Midbrain (tissue), 1 donor: Measurements from ENCODE around the gene USB1.
A peak's percentile ranks its signal among the peaks of the same experiment; 100 is the strongest.
"Not testable (repeated sequence)": the region's sequence is repeated elsewhere in the genome, so short reads cannot be mapped to it uniquely, and the experiment has no call there.

Experiments
- DNase-seq: peaks from one replicate; lab custom pipeline; 2025; lab: John Stamatoyannopoulos, UW

The USB1 gene

DNA sequence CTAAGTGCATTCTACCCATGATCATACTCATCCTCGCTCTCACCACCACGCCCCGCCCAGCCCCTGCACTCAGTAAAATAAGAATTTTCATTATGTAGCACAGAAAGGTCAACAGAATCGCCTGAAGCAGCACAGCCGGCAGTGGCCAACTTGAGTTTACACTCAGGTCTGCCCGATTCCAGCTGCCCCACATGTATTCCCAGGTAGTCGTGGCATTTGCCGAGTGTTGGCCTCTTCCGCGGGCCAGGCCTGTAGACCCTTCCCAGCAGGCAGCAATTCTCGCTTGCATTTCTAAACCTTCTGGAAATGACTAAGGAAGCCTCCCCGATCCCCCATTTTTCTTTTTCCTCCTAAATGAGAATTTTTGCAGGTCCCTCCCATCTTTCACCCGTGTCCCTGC, 30.9 kb upstream of the USB1 start:
- DNase-seq = no peak

DNA sequence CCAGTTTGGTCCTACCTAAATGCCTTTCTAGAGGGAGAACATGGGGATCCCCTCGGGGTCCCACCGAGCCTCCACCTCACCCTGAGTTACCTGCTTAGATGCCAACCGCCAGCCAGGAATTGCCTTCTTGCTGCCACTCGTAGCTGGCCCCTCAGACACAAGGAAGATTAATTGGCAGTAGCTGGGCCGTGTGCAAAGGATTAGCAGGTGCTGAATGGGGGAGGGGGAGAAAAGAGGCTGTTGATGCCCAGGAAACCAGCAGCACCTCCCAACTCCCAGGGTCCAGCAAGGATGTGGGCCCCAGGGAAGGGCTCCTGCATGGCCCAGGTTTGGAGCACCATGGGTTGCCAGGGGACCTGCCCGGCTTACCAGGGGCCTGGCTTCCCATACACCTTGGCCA, 30.2 kb upstream of the USB1 start, which contains the start of gene CNGB1:
Gene CNGB1, minus strand, starts transcription at position 159 of the 400 bp plus-strand sequence. CDS start 3,842 bp downstream, outside the sequence.
- no peak for DNase-seq

DNA sequence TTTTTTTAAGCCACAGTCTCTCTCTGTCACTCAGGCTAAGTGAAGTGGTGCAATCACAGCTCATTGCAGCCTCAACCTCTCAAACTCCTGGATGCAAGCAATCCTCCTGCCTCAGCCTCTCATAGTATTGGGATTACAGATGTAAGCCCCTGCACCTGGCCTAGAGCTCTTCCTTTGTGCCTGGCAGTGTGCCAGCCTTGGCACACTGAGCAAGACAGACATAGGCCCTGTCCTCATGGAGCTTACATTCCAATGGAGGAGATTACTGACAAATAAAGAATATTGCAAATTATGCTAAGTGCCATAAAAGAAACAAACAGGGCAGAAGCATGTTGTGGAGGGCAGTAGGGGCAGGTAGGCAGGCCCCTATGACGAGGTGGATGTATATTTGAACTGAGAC, 29.4 kb upstream of the USB1 start:
- DNase-seq = no peak

DNA sequence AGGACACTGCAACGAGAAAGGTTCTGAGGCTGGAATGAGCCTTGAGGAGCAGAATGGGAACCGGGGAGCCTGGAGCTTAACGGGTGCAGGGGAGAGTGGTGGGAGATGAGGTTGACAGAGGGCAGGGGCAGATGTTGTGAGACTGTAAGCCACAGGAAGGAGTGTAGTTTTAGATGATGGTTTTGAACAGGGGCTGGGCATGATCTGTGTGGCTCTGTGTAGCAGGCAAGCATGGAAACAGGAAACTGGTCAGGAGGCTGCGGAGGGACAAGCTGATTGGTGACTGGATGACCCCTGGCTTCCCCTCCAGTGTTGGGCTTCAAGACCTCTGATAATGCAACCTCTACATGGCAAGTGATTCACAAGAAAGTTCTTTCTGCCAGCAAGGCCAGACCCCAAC, 28.9 kb upstream of the USB1 start:
- no peak for DNase-seq

DNA sequence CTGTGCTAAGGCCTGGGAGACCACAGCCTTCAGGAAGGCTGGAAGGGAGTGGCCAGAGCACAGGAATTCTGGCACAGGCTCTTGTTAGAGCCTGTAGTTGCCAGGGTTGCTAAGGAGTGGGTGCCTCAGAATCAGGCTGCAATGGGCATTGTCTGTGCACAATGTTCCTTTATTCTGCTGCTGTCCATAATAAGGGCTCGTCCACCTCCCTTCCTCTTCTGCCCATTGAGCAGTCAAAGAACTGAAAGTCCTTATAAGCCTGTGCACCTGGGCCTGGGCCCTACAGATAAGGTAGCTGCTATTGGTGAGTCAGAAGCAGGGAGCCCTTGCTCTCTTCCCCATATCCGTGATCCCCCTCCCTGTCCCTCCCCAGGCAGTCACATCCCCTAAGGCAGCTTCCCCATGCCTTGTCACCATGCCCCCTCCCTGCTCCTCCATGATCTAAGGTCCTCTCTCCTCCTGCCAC, 24.8 kb upstream of the USB1 start:
- DNase-seq = peak; percentile 70

DNA sequence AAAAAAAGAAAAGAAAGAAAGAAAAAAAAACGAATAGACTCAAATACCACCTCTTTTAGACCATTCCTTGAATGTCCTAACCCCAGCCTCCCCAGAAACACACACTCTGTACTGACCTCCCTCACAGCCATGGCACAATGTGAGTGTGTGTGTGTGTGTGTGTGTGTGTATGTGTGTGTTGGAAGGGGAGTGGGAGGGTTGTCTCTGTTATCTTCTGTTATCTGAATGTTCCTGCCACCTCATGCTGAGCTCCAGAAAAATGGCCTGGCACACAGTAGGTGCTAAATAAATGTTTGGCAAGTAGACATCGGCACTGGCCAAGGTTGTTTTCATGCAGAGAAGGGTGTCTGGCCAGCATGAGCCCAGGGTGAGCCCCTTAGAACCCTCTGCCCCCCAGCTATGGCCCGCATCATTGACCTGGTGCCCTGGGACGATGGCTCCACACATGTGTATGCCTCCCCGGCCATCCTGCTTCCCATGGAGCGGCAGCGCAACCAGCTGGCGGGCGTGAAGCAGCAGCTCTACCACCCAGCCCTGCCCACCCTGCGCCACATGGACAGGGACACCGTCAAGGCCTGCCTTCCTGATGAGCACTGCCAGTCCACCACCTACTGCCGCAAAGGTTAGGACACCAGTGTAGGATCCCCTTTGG, 23.7 kb upstream of the USB1 start:
- DNase-seq = no peak

DNA sequence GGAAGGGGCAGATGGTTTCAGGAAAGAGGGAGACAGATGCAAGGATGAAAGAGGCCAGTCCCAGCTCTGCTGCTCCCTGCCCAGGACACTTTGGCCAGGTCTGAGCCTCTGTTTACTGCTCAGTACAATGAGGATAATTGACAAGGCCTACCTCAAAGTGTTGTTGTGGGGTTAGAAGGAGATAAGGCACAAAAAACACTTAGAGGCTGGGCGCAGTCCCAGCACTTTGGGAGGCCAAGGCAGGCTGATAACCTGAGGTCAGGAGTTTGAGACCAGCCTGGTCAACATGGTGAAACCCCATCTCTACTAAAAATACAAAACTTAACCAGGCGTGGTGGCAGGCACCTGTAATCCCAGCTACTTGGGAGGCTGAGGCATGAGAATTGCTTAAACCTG, 23.1 kb upstream of the USB1 start:
- not testable (repeated sequence) for DNase-seq

DNA sequence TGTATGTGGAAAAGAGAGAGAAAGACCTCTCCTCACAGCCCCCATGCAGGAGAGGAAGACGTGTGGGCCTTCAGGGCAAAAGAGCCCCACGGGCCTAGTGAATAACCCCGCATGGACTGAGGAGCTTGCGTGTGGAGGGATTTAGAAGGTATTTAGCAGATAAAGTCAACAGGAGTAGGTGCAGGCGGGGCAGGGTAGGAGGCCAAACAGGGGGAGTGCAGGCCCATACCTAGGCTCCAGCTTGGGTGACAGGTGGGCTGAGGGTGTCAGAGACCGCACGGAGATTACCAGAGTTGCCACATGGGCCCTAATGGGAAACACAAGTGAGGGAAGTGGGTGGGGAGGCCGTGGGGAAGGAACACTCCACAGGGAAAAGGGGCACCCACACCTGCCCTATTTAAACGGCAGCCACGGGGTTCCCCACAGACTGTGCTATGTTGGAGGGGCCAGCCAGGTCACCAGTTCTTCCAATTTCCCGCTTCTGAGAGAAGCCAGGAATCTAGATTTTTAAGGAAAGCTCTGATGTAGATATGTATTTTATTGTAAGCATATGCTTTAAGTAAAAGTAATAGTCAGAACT, 22.1 kb upstream of the USB1 start:
- DNase-seq = no peak

DNA sequence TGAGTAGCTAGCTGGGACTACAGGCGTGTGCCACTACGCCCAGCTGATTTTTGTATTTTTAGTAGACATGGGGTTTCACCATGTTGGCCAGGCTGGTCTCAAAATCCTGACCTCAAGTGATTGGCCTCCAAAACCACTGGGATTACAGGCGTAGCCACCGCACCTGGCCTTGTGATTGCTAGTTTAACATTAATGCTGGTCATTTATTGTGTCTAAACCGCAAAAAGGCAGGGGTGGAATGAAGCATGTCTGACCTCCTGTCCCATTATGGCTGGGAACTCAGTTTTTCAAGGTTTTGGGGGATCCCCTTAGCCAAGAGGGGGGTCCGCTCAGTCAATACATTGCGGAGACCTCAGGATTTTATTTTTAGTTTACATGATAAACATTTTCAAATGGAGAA, 19.6 kb upstream of the USB1 start:
- no peak for DNase-seq

DNA sequence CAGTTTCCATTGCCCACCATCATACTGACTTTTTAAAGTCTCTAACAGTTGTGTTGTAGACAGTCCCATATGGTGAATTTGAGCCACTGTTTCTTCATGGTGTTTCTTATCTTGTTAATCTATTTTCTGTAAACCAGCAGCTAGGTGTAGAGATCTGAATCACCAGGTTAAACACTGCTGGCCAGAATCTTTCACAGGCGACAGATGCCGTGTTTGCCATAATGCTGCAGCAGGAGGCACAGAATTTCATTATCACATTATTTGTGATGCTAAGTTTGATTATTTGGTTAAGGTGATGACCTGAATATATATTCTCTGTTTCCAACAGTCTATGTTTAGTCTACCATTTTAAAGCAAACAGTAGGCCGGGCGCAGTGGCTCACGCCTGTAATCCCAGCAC, 18.8 kb upstream of the USB1 start:
- DNase-seq = no peak

DNA sequence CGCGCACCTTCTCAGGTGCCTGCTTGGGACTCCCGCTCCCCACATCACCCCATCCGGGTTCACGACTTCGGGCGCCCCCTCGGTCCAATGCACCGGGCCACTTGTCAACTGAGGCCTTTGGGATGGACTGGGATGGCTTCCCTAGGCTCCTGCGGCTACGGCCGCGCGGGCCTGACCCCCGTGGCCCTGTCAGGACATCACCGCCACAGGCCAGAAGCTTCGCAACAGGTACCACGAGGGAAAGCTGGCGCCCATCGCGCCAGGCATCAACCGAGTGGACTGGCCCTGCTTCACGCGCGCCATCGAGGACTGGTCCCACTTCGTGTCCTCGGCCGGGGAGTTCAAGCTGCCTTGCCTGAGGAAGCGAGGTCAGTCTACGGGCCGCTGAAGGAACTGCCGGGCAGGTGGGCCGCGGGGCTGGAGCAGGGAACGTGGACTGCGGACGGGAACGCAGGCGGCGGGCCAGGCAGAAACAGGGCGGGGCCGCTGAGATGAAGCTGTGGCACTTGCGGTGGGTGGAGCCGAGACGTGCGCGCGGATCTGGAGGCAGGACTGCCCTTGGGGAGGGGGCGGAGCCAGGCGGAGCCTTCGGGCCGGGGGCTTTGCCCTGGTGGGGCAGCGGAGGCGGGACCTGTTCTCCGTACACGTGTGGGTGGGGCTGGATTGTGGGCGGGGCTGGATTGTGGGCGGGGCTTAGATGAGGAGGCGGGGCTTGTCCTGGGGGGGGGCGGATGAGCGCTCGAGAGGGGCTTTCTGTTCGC, 16.6 kb upstream of the USB1 start:
- DNase-seq = no peak

DNA sequence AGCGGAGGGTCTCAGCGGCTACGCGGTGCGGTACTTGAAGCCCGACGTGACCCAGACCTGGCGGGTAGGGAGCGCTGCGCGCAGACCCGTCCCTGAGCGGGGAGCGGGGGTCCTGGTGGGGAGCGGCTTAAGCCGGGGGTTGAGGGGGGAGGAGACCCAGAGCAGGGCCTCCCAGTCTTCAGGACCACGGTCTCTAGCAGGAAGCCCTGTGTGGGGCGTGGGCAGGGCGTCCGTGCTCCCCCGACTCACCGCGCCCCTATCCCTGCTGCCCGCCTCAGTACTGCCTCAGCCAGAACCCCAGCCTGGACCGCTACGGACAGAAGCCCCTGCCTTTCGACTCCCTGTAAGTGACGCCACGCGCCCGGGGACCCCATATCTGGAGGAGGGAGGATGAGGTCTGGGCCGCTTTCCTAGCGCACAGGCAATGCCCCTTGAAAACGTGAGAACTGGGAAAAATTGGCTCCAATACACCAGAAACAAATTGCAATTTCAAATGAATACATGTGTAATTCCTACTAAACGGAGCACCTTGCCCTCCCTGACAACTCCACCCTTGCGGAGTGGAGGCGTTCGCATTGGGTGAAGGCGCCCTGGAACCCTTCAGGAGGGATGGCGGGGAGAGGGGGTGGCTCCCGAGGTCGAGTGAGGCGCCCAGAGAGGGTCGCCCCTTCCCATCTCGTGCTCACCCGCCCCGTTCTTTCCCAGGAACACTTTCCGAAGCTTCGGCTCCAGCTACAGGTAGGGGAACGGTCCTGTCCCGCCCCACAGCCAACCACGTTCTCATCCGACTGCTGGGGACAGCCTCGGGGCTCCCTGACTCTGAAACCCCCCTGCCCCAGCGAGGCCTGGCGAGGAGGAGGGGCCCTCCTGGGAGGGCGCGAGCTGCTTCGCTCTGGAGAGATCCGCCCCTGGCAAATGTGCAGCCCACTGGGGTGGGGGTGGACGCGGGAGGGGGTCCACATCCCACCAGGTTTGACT, 15.7 kb upstream of the USB1 start:
- no peak for DNase-seq

DNA sequence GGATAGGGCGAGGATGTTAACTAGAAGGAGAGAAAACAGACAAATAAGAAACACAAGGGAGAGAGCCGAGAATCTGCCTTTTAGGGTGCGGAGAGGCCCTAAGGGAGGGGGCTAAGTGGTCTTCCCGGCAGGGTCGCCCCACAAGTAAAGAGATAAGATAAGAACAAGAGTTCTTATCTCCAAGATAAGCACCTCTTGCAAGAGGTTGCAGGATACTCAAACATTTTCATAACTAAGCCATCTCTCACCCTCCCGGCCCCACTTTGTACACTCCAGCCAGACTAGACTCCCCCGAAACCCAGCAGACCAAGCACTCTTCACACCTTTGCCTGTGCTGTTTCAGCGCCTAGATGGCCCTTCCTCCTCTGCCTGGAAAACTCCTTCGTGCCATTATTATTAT, 15.0 kb upstream of the USB1 start:
- DNase-seq = no peak

DNA sequence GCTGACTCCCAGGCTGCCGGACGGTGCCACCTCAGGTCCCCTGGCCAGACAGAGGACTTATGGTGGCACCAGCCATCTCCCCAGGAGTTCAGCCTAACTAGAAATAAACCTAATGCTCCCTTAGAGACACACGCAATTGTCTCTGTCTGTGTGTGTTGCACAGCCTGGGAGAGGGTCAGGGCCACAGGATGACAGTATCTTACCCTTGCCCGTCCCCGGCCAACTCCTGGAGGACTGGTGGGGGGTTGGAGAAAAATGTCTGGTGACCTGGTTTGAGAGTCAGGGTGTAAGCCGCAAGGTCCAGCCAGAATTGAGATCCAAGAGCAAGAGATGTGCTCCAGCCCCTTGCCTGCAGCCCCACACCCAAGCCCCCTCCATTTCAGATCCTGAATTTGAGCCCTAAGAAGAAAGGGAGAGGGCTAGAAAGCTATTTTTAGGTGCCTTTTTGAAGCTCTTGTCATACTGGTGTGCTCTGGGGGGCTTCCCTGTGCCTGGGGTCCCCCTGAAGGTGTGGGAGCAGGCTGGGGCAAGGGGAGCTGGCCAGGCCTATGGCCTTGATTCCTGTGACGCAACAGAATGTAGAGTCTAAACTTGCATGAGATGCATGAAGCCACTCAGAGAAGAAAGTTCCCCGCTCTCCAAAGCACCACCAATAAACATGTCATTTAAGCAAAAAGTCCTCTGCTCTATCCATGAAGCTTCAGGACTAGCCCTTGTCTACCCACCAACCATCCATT, 13.6 kb upstream of the USB1 start:
- DNase-seq = no peak

DNA sequence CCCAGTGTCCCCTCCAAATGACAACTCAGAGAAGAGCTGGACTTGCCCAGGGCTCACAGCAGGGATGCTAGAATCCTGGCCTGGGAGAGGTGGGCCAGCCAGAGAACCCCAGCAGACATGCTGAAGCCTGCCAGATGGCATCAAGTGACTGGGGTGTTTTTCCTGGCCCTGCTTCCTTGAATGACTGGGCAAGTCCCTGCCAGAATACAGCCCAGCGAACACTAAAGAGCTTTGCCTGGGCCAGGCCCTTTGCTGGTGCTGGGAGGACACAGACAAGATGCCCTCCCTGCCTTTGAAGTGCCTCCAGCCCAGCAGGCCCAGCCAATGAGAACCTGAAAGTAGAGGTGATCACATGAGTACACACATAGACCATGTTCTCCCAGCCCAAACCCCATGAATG, 12.3 kb upstream of the USB1 start:
- DNase-seq = peak; percentile 24

DNA sequence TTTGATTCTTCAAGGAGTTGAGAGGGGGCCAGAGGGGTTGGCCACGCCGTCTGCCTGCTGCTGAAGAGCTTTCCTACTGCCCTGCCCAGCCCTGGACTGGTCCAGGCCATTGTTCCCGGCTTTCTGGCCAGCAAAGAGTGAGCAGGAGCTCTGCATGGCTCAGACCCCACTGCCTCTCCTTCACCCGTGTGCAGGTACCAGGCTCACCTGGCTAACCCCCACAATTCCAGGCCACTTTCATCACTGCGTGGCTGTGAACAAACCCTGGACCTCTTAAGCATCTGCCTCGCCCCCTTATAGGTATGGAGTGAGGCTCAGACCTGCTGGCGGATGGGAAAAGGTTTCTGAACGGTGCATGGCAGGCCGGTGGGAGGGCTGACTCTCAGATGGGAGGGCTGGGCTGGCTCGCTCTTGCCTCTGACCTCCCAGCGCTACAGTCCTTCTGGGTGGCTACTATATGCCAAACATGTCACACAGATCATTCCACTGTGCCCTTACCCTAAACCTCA, 9.6 kb upstream of the USB1 start:
- DNase-seq = no peak

DNA sequence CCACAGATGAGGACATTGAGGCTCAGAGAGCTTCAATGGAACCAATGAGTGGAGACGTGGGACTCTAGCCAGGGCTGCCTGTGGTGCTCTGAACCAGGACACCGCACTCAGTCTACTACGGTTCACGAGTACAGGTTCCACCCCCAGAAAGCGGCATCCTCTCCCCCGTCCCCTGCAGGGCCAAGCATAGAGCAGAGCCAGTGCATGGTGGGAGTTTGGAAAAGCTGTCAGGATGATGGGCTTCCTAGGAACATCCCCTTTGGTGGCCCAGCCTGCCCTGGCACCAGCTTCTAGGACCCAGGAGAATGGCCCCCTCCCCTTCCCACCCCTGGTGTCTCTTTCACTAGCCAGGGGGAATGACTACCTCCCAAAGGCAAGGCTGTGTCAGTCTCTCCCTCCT, 9.1 kb upstream of the USB1 start:
- DNase-seq = no peak

DNA sequence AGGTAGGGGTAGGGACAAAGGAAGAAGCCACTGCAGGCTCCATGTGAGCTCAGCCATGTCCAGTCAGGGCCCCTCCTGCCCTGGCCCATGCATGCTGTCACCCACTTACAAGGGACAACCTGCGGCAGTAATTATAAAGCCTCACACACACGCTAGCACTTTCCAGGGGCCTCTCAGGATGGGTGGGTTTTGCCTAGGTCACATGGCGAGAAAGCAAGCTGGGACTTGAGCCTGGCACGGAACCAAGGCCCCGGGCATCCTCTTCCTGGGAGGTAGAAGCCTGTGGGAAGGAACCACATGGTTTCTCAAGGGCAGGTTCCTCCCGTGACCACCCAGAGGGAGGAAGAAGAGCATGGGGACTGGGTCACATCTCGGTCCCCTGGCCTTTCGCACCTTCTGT, 7.8 kb upstream of the USB1 start:
- no peak for DNase-seq

DNA sequence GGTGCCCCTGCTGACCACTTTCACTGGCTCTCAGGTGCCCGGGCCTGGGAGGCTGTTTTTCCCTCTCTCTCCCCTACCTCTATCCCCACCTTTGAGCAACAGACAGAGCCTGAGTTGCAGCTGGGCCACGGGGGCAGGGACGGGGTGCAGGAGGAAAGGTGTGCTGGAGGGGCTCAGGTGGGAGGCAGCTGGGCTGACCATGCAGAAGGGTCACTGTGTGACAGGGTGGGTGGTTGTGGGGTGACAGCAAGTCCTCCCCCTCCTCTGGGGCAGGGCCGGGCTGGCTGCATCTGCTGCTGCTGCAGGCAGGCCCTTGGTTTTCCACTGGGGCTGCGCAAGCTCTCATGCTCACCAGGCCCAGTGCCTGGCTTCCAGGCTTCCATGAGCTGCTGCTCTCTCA, 7.3 kb upstream of the USB1 start:
- no peak for DNase-seq

DNA sequence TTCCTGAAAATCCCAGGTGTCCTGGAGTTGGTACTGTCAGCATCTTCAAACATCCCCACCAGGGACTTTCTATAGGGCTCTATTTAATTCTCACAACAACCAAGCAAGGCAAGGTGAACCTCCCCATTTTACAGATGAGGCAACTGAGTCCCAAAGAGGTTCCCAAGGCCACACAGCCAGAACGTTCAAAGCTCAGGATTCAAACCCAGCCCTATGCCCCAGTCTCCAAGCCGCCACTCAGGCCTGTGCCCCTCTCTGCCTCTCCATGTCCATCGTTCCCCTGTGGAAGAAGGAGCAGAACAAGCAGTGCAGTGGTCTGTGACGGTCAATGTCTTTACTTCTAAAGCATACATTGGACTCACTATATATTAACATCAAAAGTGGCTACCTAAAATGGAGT, 6.8 kb upstream of the USB1 start:
- no peak for DNase-seq

DNA sequence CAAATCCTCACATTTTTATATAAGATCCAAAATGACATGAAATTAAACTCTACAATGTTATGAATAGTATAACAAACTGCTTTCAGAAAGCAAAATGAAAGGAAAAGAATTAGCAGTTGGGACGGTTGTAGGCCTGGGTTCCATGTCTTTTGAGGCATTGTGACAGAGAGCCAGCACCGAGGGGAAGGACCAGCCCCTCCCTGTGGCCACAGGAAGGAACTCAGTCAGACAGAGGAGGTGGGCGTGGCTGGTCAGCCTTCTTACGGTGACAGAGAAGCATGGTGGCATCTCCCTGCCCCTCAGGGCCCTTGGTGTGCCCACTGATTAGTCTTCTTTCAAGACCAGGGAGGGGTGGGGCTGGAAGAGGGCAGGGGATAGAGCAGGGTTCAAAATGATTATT, 6.4 kb upstream of the USB1 start:
- no peak for DNase-seq
